ENCODE data around the gene MESD. TPM values are rescaled to one million over a fixed set of nuclear protein-coding genes. Genes with fewer than 3 reads are reported as not detected.

The MESD gene
- total RNA-seq, 1 donor from 2014 or later = 12.5 TPM

- no peak for DNase-seq (ENCODE audit: low spot score)
- intact Hi-C loops (cut with DNase I) = no loop called here
Observed at GRCh38 chr15:80948651-80949292, 40.8 kb downstream of the MESD start.

GRCh38 chr15:80946576-80946975, 43.0 kb downstream of the MESD start:
- intact Hi-C loops (cut with DNase I) = no loop called here

GRCh38 chr15:80945605-80946004, 44.0 kb downstream of the MESD start:
- no peak for DNase-seq (ENCODE audit: low spot score)
- intact Hi-C loops (cut with DNase I) = no loop called here

More at GRCh38 chr15:80946576-80946975, 43.0 kb downstream of the MESD start:
- DNase-seq (ENCODE audit: low spot score) = no peak

GRCh38 chr15:80944818-80945217, 44.8 kb downstream of the MESD start:
- intact Hi-C loops (cut with DNase I) = no loop called here
- DNase-seq (ENCODE audit: low spot score) = no peak

- DNase-seq (ENCODE audit: low spot score) = no peak
- intact Hi-C loops (cut with DNase I) = no loop called here
Observed at GRCh38 chr15:80942746-80943565, 46.7 kb downstream of the MESD start.

GRCh38 chr15:80942266-80942665, 47.4 kb downstream of the MESD start:
- DNase-seq (ENCODE audit: low spot score) = no peak
- intact Hi-C loops (cut with DNase I) = no loop called here

GRCh38 chr15:80940851-80941250, 48.8 kb downstream of the MESD start:
- no peak for DNase-seq (ENCODE audit: low spot score)
- intact Hi-C loops (cut with DNase I) = no loop called here

GRCh38 chr15:80940331-80940730, 49.3 kb downstream of the MESD start:
- no peak for DNase-seq (ENCODE audit: low spot score)
- intact Hi-C loops (cut with DNase I) = no loop called here

- intact Hi-C loops (cut with DNase I) = loop anchor here (10.0 kb wide), 1 partner anchor 264 kb away; no protein-coding TSS in a partner anchor
- DNase-seq (ENCODE audit: low spot score) = no peak
Observed at GRCh38 chr15:80939216-80939615, 50.4 kb downstream of the MESD start.

- intact Hi-C loops (cut with DNase I) = loop anchor here (10.0 kb wide), 1 partner anchor 263 kb away; no protein-coding TSS in a partner anchor
- no peak for DNase-seq (ENCODE audit: low spot score)
Observed at GRCh38 chr15:80937718-80938117, 51.9 kb downstream of the MESD start.

- DNase-seq (ENCODE audit: low spot score) = no peak
- intact Hi-C loops (cut with DNase I) = loop anchor here (10.0 kb wide), 1 partner anchor 262 kb away; no protein-coding TSS in a partner anchor
Observed at GRCh38 chr15:80936288-80937078, 53.1 kb downstream of the MESD start.

GRCh38 chr15:80934761-80935221, 54.8 kb downstream of the MESD start:
- intact Hi-C loops (cut with DNase I) = loop anchor here (5.0 to 10.0 kb wide), 2 partner anchors 37 to 260 kb away; no protein-coding TSS in a partner anchor
- no peak for DNase-seq (ENCODE audit: low spot score)

- no peak for DNase-seq (ENCODE audit: low spot score)
- intact Hi-C loops (cut with DNase I) = loop anchor here (5.0 to 10.0 kb wide), 2 partner anchors 36 to 258 kb away; no protein-coding TSS in a partner anchor
Observed at GRCh38 chr15:80932989-80933388, 56.6 kb downstream of the MESD start.

- DNase-seq (ENCODE audit: low spot score) = no peak
- intact Hi-C loops (cut with DNase I) = loop anchor here (5.0 to 10.0 kb wide), 2 partner anchors 35 to 258 kb away; no protein-coding TSS in a partner anchor
Observed at GRCh38 chr15:80932513-80932815, 57.2 kb downstream of the MESD start.

GRCh38 chr15:80931721-80932512, 57.7 kb downstream of the MESD start:
- DNase-seq (ENCODE audit: low spot score) = no peak

GRCh38 chr15:80931191-80931590, 58.4 kb downstream of the MESD start:
- no peak for DNase-seq (ENCODE audit: low spot score)
- intact Hi-C loops (cut with DNase I) = loop anchor here (5.0 to 10.0 kb wide), 2 partner anchors 34 to 256 kb away; no protein-coding TSS in a partner anchor

More at GRCh38 chr15:80931721-80932512, 57.7 kb downstream of the MESD start:
- intact Hi-C loops (cut with DNase I) = loop anchor here (5.0 to 10.0 kb wide), 2 partner anchors 35 to 257 kb away; no protein-coding TSS in a partner anchor

- intact Hi-C loops (cut with DNase I) = loop anchor here (5.0 to 10.0 kb wide), 2 partner anchors 32 to 255 kb away; no protein-coding TSS in a partner anchor
- DNase-seq (ENCODE audit: low spot score) = no peak
Observed at GRCh38 chr15:80929689-80930088, 59.9 kb downstream of the MESD start.

- DNase-seq (ENCODE audit: low spot score) = no peak
- intact Hi-C loops (cut with DNase I) = no loop called here
Observed at GRCh38 chr15:80929225-80929624, 60.4 kb downstream of the MESD start.

- intact Hi-C loops (cut with DNase I) = no loop called here
- no peak for DNase-seq (ENCODE audit: low spot score)
Observed at GRCh38 chr15:80926126-80926525, 63.5 kb downstream of the MESD start.

Data from cardiac septum (tissue), 1 donor.